ENCODE data around the gene DPY19L1. TPM values are rescaled to one million over a fixed set of nuclear protein-coding genes. Genes with fewer than 3 reads are reported as not detected.

DPY19L1 gene
- polyA plus RNA-seq, 10 donors = 18.4 to 36.9 (median 21.5) TPM

Other genes with a start within 250 kb of the DPY19L1 start
- gene TBX20, start 216.6 kb upstream of the DPY19L1 start, polyA plus RNA-seq (ENCODE audit: insufficient read length in 10 of 10) = not detected

Measured in muscle of back (tissue), 10 donors.